Ascending aorta (tissue), 2 donors: ENCODE measurements around the gene LGI2. TPM values are rescaled to one million over a fixed set of nuclear protein-coding genes. Genes with fewer than 3 reads are reported as not detected.

Experiments used
- DNase-seq, 2 donors: peaks; one replicate each; pipeline ENCODE4 v3.0.0-alpha.2; 2019; ENCODE audit warnings: low spot score in 2 of 2
- H3K27ac ChIP-seq, 2 donors: fragments of 200-600 bp; sonication (generic); one replicate each; pipeline ENCODE4 v1.5.1; 2016 to 2017; ENCODE audit warnings: mild to moderate bottlenecking in 1 of 2
- H3K27me3 ChIP-seq: fragments of 200-600 bp; sonication (generic); one replicate; pipeline ENCODE4 v1.5.1; 2017
- H3K36me3 ChIP-seq, 2 donors: fragments of 200-600 bp; sonication (generic); one replicate each; pipeline ENCODE4 v1.5.1; 2016
- H3K4me1 ChIP-seq, 2 donors: fragments of 200-600 bp; sonication (generic); one replicate each; pipeline ENCODE4 v1.5.1; 2016 to 2017; ENCODE audit warnings: mild to moderate bottlenecking in 1 of 2
- H3K4me3 ChIP-seq, 2 donors: fragments of 200-600 bp; sonication (generic); one replicate each; pipeline ENCODE4 v1.5.1; 2016 to 2017; ENCODE audit warnings: mild to moderate bottlenecking in 1 of 2
- H3K9me3 ChIP-seq, 2 donors: fragments of 200-600 bp; sonication (generic); one replicate each; pipeline ENCODE4 v1.5.1; 2016
- CTCF ChIP-seq, 3 experiments: fragments of 200-600 bp in 2 of 3; fragments of 450-650 bp in 1 of 3; sonication (generic) in 2 of 3; IDR thresholded peaks; one replicate each; pipeline ENCODE4 v1.5.1; 2016 to 2019; ENCODE audit warnings: antibody characterized with exemption in 3 of 3, mild to moderate bottlenecking in 1 of 3, moderate library complexity in 1 of 3
- intact Hi-C: fragments of 100-400 bp; cut with DNase I; formaldehyde crosslinking; loops from one replicate; pipeline ENCODE4 v1.15.1; 2023
- total RNA-seq: library from RNA; depleted of rRNA; stranded (reverse); fragments of >200 nt; gene quantifications from one replicate; pipeline ENCODE4 v1.1.0, GENCODE V29; 2016

The LGI2 gene
- total RNA-seq, 1 donor from 2014 or later: 2.2 TPM

- Histone ChIP-seq H3K4me1 (no peaks in the 10 kb centered on the region), H3K27ac (no peak overlapping the region), H3K27me3 (no peaks in the 10 kb centered on the region), H3K9me3 (no peaks in the 10 kb centered on the region), H3K4me3 (no peak overlapping the region), H3K36me3 (no peaks in the 10 kb centered on the region)
- intact Hi-C loops: no loop called here
- TF ChIP-seq CTCF (IDR thresholded peaks at IDR 0.05): no peak
- DNase-seq: peak in 1 of 2 donors; percentile 39
Measured at GRCh38 chr4:24969486-24969885, 61.3 kb downstream of the LGI2 start.

- H3K27ac ChIP-seq: no peak overlapping the region
- H3K27me3 ChIP-seq: no peaks in the 10 kb centered on the region
- no peak for TF ChIP-seq CTCF (IDR thresholded peaks at IDR 0.05)
- intact Hi-C loops: no loop called here
- DNase-seq: peak in 1 of 2 donors; percentile 25
- no peaks in the 10 kb centered on the region for H3K4me1 ChIP-seq
- H3K4me3 ChIP-seq: no peak overlapping the region
- H3K9me3 ChIP-seq: no peaks in the 10 kb centered on the region
- no peaks in the 10 kb centered on the region for H3K36me3 ChIP-seq
Measured at GRCh38 chr4:24968992-24969391, 61.8 kb downstream of the LGI2 start.

GRCh38 chr4:24968278-24968677, 62.5 kb downstream of the LGI2 start:
- Histone ChIP-seq H3K36me3 (no peaks in the 10 kb centered on the region), H3K27me3 (no peaks in the 10 kb centered on the region), H3K4me1 (no peaks in the 10 kb centered on the region), H3K27ac (no peak overlapping the region), H3K9me3 (no peaks in the 10 kb centered on the region), H3K4me3 (no peak overlapping the region)
- peak in 1 of 2 donors; percentile 22 for DNase-seq
- intact Hi-C loops: no loop called here
- TF ChIP-seq CTCF (IDR thresholded peaks at IDR 0.05): no peak

- no peak for TF ChIP-seq CTCF (IDR thresholded peaks at IDR 0.05)
- DNase-seq: no peak
- H3K27ac ChIP-seq: no peak overlapping the region
- no peaks in the 10 kb centered on the region for H3K36me3 ChIP-seq
- H3K4me1 ChIP-seq: no peaks in the 10 kb centered on the region
- intact Hi-C loops: no loop called here
- H3K4me3 ChIP-seq: no peak overlapping the region
- no peaks in the 10 kb centered on the region for H3K27me3 ChIP-seq
- no peaks in the 10 kb centered on the region for H3K9me3 ChIP-seq
Measured at GRCh38 chr4:24967346-24967745, 63.4 kb downstream of the LGI2 start.

- intact Hi-C loops: no loop called here
- no peaks in the 10 kb centered on the region for H3K27me3 ChIP-seq
- no peaks in the 10 kb centered on the region for H3K4me1 ChIP-seq
- no peak overlapping the region for H3K27ac ChIP-seq
- H3K36me3 ChIP-seq: no peaks in the 10 kb centered on the region
- no peaks in the 10 kb centered on the region for H3K9me3 ChIP-seq
- no peak for TF ChIP-seq CTCF (IDR thresholded peaks at IDR 0.05)
- DNase-seq: no peak
- no peak overlapping the region for H3K4me3 ChIP-seq
Measured at GRCh38 chr4:24966076-24966475, 64.7 kb downstream of the LGI2 start.

- Histone ChIP-seq H3K36me3 (no peaks in the 10 kb centered on the region), H3K27me3 (no peaks in the 10 kb centered on the region), H3K27ac (no peak overlapping the region), H3K4me3 (no peak overlapping the region), H3K4me1 (no peaks in the 10 kb centered on the region), H3K9me3 (no peaks in the 10 kb centered on the region)
- TF ChIP-seq CTCF (IDR thresholded peaks at IDR 0.05): no peak
- DNase-seq: no peak
- intact Hi-C loops: no loop called here
Measured at GRCh38 chr4:24965627-24966026, 65.1 kb downstream of the LGI2 start.
